Raji (cell line): ENCODE measurements around the gene BCDIN3D.

Source experiments
- POLR2A ChIP-seq: IDR thresholded peaks from 2 replicates; pipeline ENCODE4 v1.6.1; 2011; ENCODE audit warnings: low read depth, low read length, control low read depth; ENCODE audit not compliant: insufficient read depth

The BCDIN3D gene

GRCh38 chr12:49843411-49843810, 505 bp upstream of the BCDIN3D start:
- no peak for TF ChIP-seq POLR2A

GRCh38 chr12:49838973-49839633, 3.8 kb downstream of the BCDIN3D start:
- TF ChIP-seq POLR2A, result no peak

DNA sequence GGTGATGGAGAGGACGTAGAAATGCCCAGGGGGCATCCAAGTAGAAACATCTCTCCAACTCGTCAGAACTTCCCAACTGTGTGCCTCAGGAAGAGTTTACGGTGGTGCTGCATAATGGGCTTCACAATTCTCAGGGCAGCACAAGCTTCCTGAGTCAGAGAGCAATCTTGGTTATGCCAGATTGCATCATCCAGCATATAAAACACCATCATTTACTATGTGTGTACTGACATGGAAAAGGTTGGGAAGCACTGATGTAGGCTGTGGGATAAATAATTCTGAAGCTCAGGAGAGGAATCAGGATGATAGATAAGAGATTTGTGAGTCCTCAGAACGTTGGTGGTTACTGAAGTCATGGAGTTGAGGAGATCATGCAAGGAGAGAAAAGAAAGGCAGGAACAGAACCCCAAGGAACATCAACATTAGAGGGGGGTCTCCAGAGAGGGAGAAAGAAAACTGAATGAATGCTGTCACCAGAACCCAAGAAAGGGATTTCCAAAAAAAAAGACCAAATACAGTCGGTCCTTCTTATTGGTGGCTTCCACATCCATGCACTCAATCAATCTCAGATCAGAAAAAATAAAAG, 10.0 kb downstream of the BCDIN3D start:
- TF ChIP-seq POLR2A, result no peak

- no peak for TF ChIP-seq POLR2A
Measured at GRCh38 chr12:49831717-49832116, 11.2 kb downstream of the BCDIN3D start.

DNA sequence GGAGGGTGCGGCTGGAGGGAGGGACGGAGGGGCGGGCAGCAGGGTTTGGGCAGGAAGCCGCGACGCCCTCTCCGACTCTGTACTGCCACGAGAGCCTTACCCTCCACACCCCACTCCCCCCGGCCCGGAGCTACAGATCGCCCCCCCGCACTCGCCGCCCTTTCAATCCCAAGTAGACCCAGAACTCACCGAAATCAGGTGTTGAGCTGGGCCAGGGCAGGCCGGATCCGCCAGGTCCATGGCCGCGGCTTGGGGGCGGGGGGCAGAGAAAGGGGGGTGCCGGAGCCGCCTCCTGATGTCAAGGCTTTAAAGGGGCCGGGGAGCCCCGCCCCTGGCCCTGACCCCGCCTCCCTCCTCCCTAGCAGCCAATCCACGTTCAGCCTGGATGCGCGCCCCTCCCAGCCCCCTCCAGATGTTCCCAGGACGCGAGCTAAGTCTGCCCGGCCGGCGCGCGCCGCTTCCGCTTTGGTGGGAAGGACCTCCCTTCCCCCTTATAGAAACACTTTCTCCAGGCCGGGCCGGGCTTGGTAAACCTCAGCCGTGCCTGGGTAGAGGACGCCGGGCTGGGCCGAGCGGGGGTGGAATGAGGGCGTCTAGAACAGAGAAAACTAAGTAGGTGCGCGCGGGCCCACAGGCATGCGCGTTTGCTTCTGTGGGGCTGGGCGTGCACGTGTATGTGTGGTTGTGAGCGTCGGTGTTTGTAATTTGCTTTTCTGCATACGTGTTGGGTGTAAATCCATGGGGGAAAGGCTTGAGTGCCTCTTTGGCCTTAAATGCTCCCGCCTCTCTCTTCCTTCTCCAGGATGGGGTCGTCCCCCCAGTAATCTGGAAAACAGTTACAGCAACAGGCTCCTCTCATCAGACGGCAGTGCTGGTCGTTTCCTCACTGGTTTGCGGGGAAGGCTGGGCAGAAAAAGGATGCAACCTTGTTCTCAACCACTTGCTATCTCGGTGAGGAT, 14.5 kb downstream of the BCDIN3D start, which contains the start of gene NCKAP5L:
Gene NCKAP5L (minus strand): TSS at position 281 of the 959 bp plus-strand sequence. CDS start 24,369 bp downstream, outside the sequence.
- TF ChIP-seq POLR2A, result peak; percentile 53

GRCh38 chr12:49827401-49828099, 15.4 kb downstream of the BCDIN3D start:
- TF ChIP-seq POLR2A, result no peak

GRCh38 chr12:49827051-49827400, 15.9 kb downstream of the BCDIN3D start:
- no peak for TF ChIP-seq POLR2A

- no peak for TF ChIP-seq POLR2A
Measured at GRCh38 chr12:49825971-49826421, 16.9 kb downstream of the BCDIN3D start.

DNA sequence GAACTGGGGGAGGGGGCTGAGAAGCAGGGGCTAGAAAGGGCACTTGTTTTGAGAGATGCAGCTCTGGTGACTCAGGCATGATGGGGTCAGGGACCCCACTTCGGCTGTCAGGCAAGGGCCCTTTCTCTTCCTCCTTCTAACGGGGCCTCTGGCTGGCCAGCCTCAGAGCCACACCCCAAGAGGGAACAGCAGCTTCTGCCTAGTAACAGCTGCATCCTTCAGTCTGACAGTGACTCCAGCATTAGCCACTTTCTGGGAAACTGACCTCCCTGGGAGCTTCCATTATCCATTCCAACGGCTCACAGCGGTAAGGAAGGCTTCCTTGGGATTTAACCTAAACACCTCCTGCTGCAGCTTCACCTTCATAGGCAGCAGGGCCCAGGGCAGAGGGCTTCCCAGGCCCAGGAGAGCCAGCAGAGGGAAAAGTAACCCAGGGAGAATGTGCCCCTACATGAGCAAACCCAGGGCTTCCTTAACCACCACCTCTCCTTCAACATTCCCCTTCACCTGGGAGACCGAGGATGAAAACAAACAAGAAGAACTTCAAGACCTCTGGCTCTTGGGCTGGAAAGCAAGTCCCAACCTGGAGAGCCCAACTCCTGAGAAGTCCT, 17.4 kb downstream of the BCDIN3D start:
- TF ChIP-seq POLR2A, result no peak

DNA sequence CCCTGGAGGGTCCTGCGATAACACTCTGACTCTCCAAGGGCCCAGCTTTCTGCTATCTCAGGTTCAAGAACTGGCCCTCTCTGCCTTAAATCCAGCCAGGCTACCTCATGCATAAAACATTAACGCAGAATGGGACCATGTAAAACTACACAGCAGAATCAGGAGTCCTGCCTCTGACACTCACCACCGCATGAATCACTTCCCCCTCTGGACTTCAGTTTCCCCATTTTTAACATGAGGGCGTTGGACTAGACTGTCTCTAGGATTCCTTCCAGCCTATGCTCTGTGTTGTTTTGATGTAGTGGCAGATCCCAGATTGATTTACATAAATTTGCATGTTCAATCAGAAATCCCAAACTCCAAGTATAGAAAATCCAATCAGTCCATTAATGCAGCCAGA, 18.0 kb downstream of the BCDIN3D start:
- no peak for TF ChIP-seq POLR2A

DNA sequence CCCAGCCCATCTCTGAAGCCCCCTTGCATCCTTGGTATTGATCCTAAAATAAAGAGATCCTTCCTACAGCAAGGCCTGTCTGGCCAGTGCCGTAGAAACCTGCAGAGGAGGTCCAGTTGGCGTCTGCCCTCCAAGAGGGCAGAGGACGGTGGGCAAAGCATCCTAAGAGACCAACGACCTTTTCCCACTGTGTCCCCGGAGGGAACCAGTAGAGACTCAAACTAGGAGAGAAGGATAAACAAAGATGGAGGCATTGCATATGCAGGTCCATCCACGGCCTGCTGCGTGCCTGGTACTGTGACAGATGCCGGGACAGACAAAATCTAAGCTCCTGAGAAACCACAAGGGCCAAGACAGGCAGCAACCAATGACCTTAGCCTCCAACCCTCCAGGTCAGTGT, 18.5 kb downstream of the BCDIN3D start:
- no peak for TF ChIP-seq POLR2A

DNA sequence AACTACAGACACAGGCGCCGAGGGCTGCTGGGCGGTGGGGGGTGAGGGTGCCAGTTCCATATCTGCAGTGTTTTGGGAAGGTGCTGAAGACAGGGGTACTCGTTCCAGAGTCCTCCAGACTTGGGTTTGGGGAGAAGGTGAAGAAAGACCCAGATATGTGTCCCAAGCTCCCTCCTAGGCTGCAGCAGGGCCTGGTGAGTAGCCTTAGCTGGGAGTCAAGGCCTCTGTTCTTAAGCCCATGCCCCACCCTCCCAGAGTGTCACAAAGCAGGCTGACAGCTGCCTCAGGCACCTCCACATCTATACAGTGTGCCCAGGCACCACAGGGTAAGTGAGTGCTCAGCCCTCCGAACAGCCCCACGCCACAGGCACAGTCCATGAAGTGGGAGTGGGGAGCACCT, 19.0 kb downstream of the BCDIN3D start:
- TF ChIP-seq POLR2A, result no peak

DNA sequence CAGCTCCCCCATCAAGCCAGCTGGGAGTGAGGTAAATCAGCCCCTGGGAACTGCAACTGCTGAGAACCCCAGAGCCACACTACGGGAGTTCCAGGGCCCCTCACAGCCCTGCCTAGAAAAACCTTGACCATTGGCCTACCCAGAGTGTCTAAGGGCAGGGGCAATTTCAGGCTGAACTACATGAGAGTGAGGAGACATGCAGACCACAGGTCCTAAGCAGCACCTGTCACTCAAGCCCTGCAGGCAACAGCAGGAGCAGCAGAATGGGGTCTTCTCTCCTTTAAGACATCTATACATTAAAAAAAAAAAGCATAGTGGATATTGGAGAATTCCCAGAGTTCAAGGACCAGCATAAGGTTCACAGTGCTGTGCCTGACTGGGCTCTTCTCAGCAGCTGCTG, 19.6 kb downstream of the BCDIN3D start:
- no peak for TF ChIP-seq POLR2A

GRCh38 chr12:49821373-49822287, 21.3 kb downstream of the BCDIN3D start:
- no peak for TF ChIP-seq POLR2A
